Loucy (cell line): Measurements from ENCODE around the gene PYROXD2.

ENCODE experiments used
- H2AFZ ChIP-seq: fragments of 200-600 bp; sonication (generic); 2 replicates; pipeline ENCODE4 v1.6.0; 2016; ENCODE audit warnings: antibody characterized with exemption, mild to moderate bottlenecking, low read length, moderate library complexity
- H3F3A ChIP-seq: fragments of 200-600 bp; 2 replicates; pipeline ENCODE4 v1.6.0; 2016; ENCODE audit warnings: antibody characterized with exemption, low read depth, mild to moderate bottlenecking
- H3K27me3 ChIP-seq: fragments of 200-600 bp; sonication (generic); 2 replicates; pipeline ENCODE4 v1.6.1; 2014; ENCODE audit warnings: low read length, mild to moderate bottlenecking; ENCODE audit not compliant: insufficient read depth, poor library complexity, severe bottlenecking
- H3K36me3 ChIP-seq: fragments of 200-600 bp; sonication (generic); 2 replicates; pipeline ENCODE4 v1.6.1; 2016; ENCODE audit warnings: low read length; ENCODE audit not compliant: insufficient read depth
- H3K4me1 ChIP-seq: fragments of 200-600 bp; sonication (generic); 2 replicates; pipeline ENCODE4 v1.5.1; 2014; ENCODE audit warnings: low read length, mild to moderate bottlenecking; ENCODE audit not compliant: insufficient read depth, poor library complexity, severe bottlenecking
- H3K4me2 ChIP-seq: fragments of 200-600 bp; sonication (generic); 2 replicates; pipeline ENCODE4 v1.6.0; 2014; ENCODE audit warnings: antibody characterized with exemption, low read length, low read depth, mild to moderate bottlenecking; ENCODE audit not compliant: poor library complexity, severe bottlenecking
- H3K4me3 ChIP-seq: fragments of 200-600 bp; sonication (generic); 2 replicates; pipeline ENCODE4 v1.5.1; 2014; ENCODE audit warnings: low read length, mild to moderate bottlenecking, mixed read lengths; ENCODE audit not compliant: poor library complexity, severe bottlenecking
- H3K79me2 ChIP-seq: fragments of 200-600 bp; sonication (generic); 2 replicates; pipeline ENCODE4 v1.6.1; 2014; ENCODE audit warnings: low read length; ENCODE audit not compliant: insufficient read depth
- H3K9ac ChIP-seq: fragments of 200-600 bp; sonication (generic); 2 replicates; pipeline ENCODE4 v1.6.0; 2014; ENCODE audit warnings: mild to moderate bottlenecking, low read depth, low read length, moderate library complexity; ENCODE audit not compliant: poor library complexity, severe bottlenecking
- H3K9me2 ChIP-seq: fragments of 200-600 bp; sonication (generic); replicated peaks from 2 replicates; pipeline ENCODE4 v1.6.1; 2016; ENCODE audit warnings: low read depth, low read length, mixed read lengths
- H3K9me3 ChIP-seq: fragments of 200-600 bp; sonication (generic); 2 replicates; pipeline ENCODE4 v1.6.1; 2014; ENCODE audit warnings: mild to moderate bottlenecking, antibody characterized with exemption, low read length, low read depth; ENCODE audit not compliant: insufficient read depth
- H4K20me1 ChIP-seq: fragments of 200-600 bp; sonication (generic); 2 replicates; pipeline ENCODE4 v1.6.0; 2014; ENCODE audit warnings: antibody characterized with exemption, low read length, mild to moderate bottlenecking; ENCODE audit not compliant: insufficient read depth, poor library complexity, severe bottlenecking
- CTCF ChIP-seq: fragments of 200-600 bp; sonication (generic); conservative IDR thresholded peaks from 2 replicates; pipeline ENCODE4 v1.5.1; 2014; ENCODE audit warnings: mild to moderate bottlenecking, antibody characterized with exemption, low read length
- EZH2phosphoT487 ChIP-seq: fragments of 200-600 bp; IDR thresholded peaks from 2 replicates; pipeline ENCODE4 v1.6.1; 2018; ENCODE audit warnings: antibody characterized with exemption, mild to moderate bottlenecking, moderate library complexity, borderline replicate concordance

Gene PYROXD2

GRCh38 chr10:98410759-98411158 is 4.2 kb downstream of the PYROXD2 start:
- no peaks in the 10 kb centered on the region for H4K20me1 ChIP-seq
- peaks cover 11% of the 10 kb centered on the region for H3K79me2 ChIP-seq
- H2AFZ ChIP-seq = no peak overlapping the region
- H3K4me3 ChIP-seq = no peak overlapping the region
- no peak overlapping the region for H3K9ac ChIP-seq
- no peaks in the 10 kb centered on the region for H3K27me3 ChIP-seq
- no peaks in the 10 kb centered on the region for H3K36me3 ChIP-seq
- TF ChIP-seq EZH2phosphoT487 = no peak
- no peak for TF ChIP-seq CTCF
- H3K4me1 ChIP-seq = peaks cover 11% of the 10 kb centered on the region
- no peaks in the 10 kb centered on the region for H3K9me2 ChIP-seq
- H3F3A ChIP-seq = no peaks in the 10 kb centered on the region
- H3K9me3 ChIP-seq = no peaks in the 10 kb centered on the region
- no peak overlapping the region for H3K4me2 ChIP-seq

- Histone ChIP-seq H3K9me2 (no peaks in the 10 kb centered on the region), H3K9me3 (no peaks in the 10 kb centered on the region), H3K79me2 (peaks cover 11% of the 10 kb centered on the region), H3K9ac (no peak overlapping the region), H3K4me2 (no peak overlapping the region), H3K4me3 (no peak overlapping the region), H4K20me1 (no peaks in the 10 kb centered on the region), H3F3A (no peaks in the 10 kb centered on the region), H3K36me3 (no peaks in the 10 kb centered on the region), H3K4me1 (peaks cover 8% of the 10 kb centered on the region), H3K27me3 (no peaks in the 10 kb centered on the region), H2AFZ (no peak overlapping the region)
- TF ChIP-seq CTCF (no peak), EZH2phosphoT487 (no peak)
Observed at GRCh38 chr10:98410135-98410743, 4.7 kb downstream of the PYROXD2 start.

GRCh38 chr10:98408799-98409198 is 6.2 kb downstream of the PYROXD2 start:
- no peaks in the 10 kb centered on the region for H3K4me1 ChIP-seq
- no peaks in the 10 kb centered on the region for H3K9me3 ChIP-seq
- H3K27me3 ChIP-seq = no peaks in the 10 kb centered on the region
- no peaks in the 10 kb centered on the region for H4K20me1 ChIP-seq
- no peak overlapping the region for H2AFZ ChIP-seq
- no peaks in the 10 kb centered on the region for H3K9me2 ChIP-seq
- H3K79me2 ChIP-seq = 0 out of 2 replicates have a peak, but pooled peaks cover 3% of the 10 kb centered on the region
- H3F3A ChIP-seq = no peaks in the 10 kb centered on the region
- TF ChIP-seq CTCF = no peak
- no peak for TF ChIP-seq EZH2phosphoT487
- no peak overlapping the region for H3K9ac ChIP-seq
- H3K4me2 ChIP-seq = no peak overlapping the region
- H3K4me3 ChIP-seq = no peak overlapping the region
- H3K36me3 ChIP-seq = no peaks in the 10 kb centered on the region
